ENCODE results near the gene SLC6A1. TPM values are rescaled to one million over a fixed set of nuclear protein-coding genes. Genes with fewer than 3 reads are reported as not detected.

Gene SLC6A1
- total RNA-seq, 2 experiments from 2014 or later = not detected

DNA sequence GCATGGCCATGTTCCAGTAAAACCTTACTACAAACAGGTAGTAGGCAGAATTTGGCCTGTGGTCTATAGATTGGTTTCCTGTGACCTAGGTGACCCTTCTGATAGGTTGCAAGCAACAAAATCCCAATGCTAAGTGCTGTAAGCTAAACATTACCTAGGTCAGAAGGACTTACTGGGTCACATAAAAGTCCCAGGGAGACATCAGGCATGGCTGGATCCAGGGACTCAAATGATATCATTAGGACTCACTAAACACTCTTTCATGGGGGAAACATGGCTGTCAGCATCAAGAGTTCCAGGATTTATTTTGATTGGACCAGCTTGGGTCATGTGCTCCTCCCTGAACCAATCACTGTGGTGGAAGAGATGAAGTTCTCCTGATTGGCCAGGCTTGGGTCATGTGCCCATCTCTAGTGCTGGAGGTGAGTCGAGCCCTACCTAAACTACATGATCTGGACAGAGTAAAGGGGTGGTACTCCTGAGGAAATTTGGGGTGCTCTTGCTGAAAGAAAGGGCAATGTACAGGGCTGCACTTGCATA lies 16.8 kb upstream of the SLC6A1 start:
- no peaks in the 10 kb centered on the region for H3K36me3 Mint-ChIP-seq (ENCODE audit: low read depth)
- no peaks in the 10 kb centered on the region for H3K36me3 ChIP-seq (ENCODE audit: insufficient read depth, low read length)
- H3K4me1 ChIP-seq (ENCODE audit: insufficient read depth, low read length) = no peaks in the 10 kb centered on the region
- H3K27ac Mint-ChIP-seq = no peak overlapping the region
- DNase-seq (no peak), ATAC-seq (ENCODE audit: poor library complexity) (no peak)
- no peak overlapping the region for H3K27ac ChIP-seq (ENCODE audit: low read depth in 1 of 2, low read length in 2 of 2)
- H3K4me1 Mint-ChIP-seq (ENCODE audit: low read depth) = no peaks in the 10 kb centered on the region
- H3K9me3 ChIP-seq (ENCODE audit: control insufficient read depth in 1 of 2, insufficient read depth in 1 of 2, low read length in 2 of 2) = no peaks in the 10 kb centered on the region
- ChIA-PET POLR2A (no interaction called here), CTCF (no interaction called here)
- peaks cover 42% of the 10 kb centered on the region for H3K27me3 Mint-ChIP-seq
- H3K4me3 ChIP-seq (ENCODE audit: low read length) = no peak overlapping the region
- no peak overlapping the region for H3K4me3 Mint-ChIP-seq
- H3K27me3 ChIP-seq (ENCODE audit: control insufficient read depth in 1 of 2, insufficient read depth in 2 of 2, low read length in 2 of 2) = peaks cover 5 to 8% of the 10 kb centered on the region in 2 experiments
- TF ChIP-seq, protein P1, sequence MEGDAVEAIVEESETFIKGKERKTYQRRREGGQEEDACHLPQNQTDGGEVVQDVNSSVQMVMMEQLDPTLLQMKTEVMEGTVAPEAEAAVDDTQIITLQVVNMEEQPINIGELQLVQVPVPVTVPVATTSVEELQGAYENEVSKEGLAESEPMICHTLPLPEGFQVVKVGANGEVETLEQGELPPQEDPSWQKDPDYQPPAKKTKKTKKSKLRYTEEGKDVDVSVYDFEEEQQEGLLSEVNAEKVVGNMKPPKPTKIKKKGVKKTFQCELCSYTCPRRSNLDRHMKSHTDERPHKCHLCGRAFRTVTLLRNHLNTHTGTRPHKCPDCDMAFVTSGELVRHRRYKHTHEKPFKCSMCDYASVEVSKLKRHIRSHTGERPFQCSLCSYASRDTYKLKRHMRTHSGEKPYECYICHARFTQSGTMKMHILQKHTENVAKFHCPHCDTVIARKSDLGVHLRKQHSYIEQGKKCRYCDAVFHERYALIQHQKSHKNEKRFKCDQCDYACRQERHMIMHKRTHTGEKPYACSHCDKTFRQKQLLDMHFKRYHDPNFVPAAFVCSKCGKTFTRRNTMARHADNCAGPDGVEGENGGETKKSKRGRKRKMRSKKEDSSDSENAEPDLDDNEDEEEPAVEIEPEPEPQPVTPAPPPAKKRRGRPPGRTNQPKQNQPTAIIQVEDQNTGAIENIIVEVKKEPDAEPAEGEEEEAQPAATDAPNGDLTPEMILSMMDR (IDR thresholded peaks at IDR 0.05) = no peak
- no peaks in the 10 kb centered on the region for H3K9me3 Mint-ChIP-seq
- intact Hi-C loops (cut with DNase I, micrococcal nuclease) = no loop called here

DNA sequence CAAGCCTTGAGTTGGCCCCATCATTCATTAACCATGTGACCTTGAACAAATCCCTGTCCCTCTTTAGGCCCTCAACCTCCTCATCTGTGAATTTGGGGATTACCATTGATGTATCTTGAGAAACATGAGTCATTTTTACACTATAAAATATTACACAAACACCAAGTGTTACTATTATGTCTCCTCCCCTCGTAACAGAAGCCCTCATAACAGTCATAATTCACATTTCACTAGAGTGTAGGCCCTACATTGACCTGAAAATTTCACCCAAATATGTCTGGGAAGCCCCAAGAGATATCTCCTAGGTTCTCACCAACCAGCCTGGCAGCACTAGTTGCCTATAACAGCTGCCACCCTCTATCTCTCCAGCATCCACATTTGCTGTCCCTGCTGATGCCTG lies 15.8 kb upstream of the SLC6A1 start:
- Mint-ChIP-seq H3K27ac (no peak overlapping the region), H3K27me3 (peaks cover 48% of the 10 kb centered on the region), H3K4me1 (ENCODE audit: low read depth) (no peaks in the 10 kb centered on the region), H3K4me3 (no peak overlapping the region), H3K9me3 (peaks cover 2% of the 10 kb centered on the region), H3K36me3 (ENCODE audit: low read depth) (no peaks in the 10 kb centered on the region)
- Histone ChIP-seq H3K27me3 (ENCODE audit: control insufficient read depth in 1 of 2, insufficient read depth in 2 of 2, low read length in 2 of 2) (peaks cover 8 to 10% of the 10 kb centered on the region in 2 experiments), H3K9me3 (ENCODE audit: control insufficient read depth in 1 of 2, insufficient read depth in 1 of 2, low read length in 2 of 2) (no peaks in the 10 kb centered on the region), H3K27ac (ENCODE audit: low read depth in 1 of 2, low read length in 2 of 2) (no peak overlapping the region), H3K4me1 (ENCODE audit: insufficient read depth, low read length) (no peaks in the 10 kb centered on the region), H3K36me3 (ENCODE audit: insufficient read depth, low read length) (no peaks in the 10 kb centered on the region), H3K4me3 (ENCODE audit: low read length) (no peak overlapping the region)
- DNase-seq (no peak), ATAC-seq (ENCODE audit: poor library complexity) (no peak)
- ChIA-PET POLR2A (no interaction called here), CTCF (no interaction called here)
- intact Hi-C loops (cut with DNase I, micrococcal nuclease) = no loop called here
- TF ChIP-seq, protein P1 (IDR thresholded peaks at IDR 0.05) = no peak

DNA sequence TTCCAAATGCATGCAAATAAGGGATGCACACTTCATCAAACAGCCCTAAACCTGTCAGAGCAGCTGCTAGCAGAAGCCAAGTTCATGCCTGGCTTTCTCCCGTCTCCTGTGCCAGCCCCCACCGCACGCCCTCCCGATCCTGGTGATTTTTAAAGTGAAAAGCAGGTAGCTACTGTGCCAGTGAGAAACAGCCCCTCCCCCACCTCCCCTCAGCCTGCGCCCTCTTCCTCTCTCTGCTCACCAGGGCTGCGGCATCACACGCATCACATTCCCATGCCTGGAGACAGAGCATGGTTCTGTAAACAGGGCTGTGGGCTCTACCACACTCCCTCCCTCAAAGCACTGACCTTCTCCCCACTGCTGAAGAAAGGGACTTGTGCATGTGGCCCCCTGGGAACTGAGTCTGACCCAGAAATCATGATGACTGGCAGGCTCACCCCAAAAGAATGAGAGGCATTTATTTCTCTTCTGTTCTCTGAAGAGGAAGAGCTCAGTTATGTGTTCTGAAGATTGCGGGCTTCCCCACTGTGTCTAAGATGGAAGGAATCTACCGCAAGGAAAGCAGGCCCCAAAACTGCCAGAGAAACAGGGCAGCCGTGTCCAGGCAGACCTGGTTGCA lies 14.5 kb upstream of the SLC6A1 start:
- Histone ChIP-seq H3K4me3 (ENCODE audit: low read length) (no peak overlapping the region), H3K36me3 (ENCODE audit: insufficient read depth, low read length) (no peaks in the 10 kb centered on the region), H3K27me3 (ENCODE audit: control insufficient read depth in 1 of 2, insufficient read depth in 2 of 2, low read length in 2 of 2) (peaks cover 0 to 10% of the 10 kb centered on the region in 2 experiments), H3K9me3 (ENCODE audit: control insufficient read depth in 1 of 2, insufficient read depth in 1 of 2, low read length in 2 of 2) (no peaks in the 10 kb centered on the region), H3K27ac (ENCODE audit: low read depth in 1 of 2, low read length in 2 of 2) (no peak overlapping the region), H3K4me1 (ENCODE audit: insufficient read depth, low read length) (no peaks in the 10 kb centered on the region)
- intact Hi-C loops (cut with DNase I, micrococcal nuclease) = no loop called here
- ATAC-seq (ENCODE audit: poor library complexity) = no peak
- H3K27ac Mint-ChIP-seq = no peak overlapping the region
- H3K4me3 Mint-ChIP-seq = no peak overlapping the region
- H3K36me3 Mint-ChIP-seq (ENCODE audit: low read depth) = no peaks in the 10 kb centered on the region
- peaks cover 6% of the 10 kb centered on the region for H3K4me1 Mint-ChIP-seq (ENCODE audit: low read depth)
- CTCF ChIA-PET = no interaction called here
- H3K9me3 Mint-ChIP-seq = peaks cover 2% of the 10 kb centered on the region
- no peak for DNase-seq
- peaks cover 52% of the 10 kb centered on the region for H3K27me3 Mint-ChIP-seq
- TF ChIP-seq, protein P1 (IDR thresholded peaks at IDR 0.05) = no peak
- POLR2A ChIA-PET = no interaction called here

Data from CD4-positive, alpha-beta T cell (primary cell).